Inflammatory macrophage treated with lipopolysaccharide for 4 hours (primary cell): Measurements from ENCODE around the gene C4orf50.

ENCODE experiments used
- DNase-seq: peaks from one replicate; pipeline ENCODE4 v3.0.0-alpha.2; 2020

C4orf50 gene

DNA sequence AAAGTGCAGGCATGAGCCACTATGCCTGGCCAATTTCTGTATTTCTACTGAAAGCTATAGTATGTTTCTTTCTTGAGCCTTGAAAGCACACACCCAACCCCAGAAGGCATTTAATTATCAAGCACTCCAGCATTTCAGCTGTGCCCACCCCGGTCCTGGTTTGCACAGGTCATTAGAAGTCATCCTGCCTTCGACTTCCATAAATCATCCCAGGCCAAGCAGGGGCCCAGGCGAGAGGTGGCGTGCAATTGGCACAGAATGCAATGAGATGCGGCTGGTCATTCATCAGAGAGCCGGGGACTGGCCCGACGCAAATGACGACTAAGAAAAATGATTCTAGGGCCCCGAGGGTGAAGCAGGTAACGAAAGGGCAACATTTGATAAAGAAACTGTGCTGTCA is 100.6 kb downstream of the C4orf50 start:
- DNase-seq: no peak

DNA sequence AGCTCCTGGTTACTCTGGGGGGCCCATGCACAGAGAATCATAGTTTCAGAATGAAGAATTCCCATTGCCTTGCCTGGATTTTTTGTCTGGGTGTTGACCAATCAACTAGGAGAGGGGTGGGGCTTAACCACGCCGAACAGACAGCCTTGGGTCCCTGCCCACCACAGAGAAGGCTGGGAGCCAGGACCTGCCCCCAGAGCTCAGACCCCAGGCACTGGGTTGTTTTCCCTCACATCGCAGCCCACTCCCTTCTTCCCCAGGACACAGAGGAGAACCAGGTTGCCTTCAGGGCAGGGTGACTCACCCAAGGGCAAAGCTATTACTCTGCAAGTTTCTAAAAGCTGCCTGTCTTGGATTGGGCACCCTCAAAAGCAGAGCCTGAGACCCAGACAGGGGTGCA is 102.0 kb downstream of the C4orf50 start:
- DNase-seq: no peak

DNA sequence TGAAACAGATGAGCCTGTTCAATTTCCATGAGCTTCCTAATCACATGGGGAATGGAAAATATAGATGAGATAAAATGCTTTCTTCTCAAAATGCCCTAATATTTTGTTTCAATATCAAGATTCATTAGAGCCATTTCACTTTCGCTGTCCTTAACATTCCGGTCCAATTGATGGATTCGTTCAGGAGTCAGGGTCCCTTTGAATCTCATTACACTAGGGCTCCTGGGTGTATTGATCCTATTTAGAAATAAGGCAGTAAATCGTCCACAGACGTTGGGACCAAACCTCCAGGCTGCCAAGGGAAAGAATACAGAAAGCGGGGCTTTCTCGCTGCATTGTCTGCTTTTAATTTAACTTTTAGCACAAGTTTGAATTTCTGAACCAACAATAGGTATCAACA is 104.8 kb downstream of the C4orf50 start:
- DNase-seq: no peak

GRCh38 chr4:5912614-5913019 is 105.6 kb downstream of the C4orf50 start:
- DNase-seq: no peak

- no peak for DNase-seq
These were observed 109.3 kb downstream of the C4orf50 start for GRCh38 chr4:5908876-5909427.

GRCh38 chr4:5906191-5906590 is 112.0 kb downstream of the C4orf50 start:
- DNase-seq: no peak

GRCh38 chr4:5905714-5906113 is 112.5 kb downstream of the C4orf50 start:
- no peak for DNase-seq

DNA sequence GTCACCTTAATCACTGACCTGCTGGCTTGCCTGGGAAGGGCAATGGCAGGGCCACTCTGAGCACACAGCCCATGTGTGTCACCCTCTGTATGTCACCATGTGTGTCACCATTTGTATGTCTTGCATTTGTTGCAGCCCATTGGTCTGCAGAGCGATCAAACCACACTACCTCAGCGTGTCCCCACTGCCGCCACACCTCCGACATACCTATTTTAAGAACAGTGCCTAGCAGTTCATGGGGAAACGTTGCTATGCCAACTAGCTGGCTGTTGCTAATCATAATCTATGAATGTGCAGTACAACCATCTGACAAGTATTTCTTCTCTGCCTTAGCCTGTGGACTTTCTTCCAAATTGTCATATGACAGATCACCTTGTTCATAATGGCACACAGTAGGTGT is 117.4 kb downstream of the C4orf50 start:
- DNase-seq: no peak

DNA sequence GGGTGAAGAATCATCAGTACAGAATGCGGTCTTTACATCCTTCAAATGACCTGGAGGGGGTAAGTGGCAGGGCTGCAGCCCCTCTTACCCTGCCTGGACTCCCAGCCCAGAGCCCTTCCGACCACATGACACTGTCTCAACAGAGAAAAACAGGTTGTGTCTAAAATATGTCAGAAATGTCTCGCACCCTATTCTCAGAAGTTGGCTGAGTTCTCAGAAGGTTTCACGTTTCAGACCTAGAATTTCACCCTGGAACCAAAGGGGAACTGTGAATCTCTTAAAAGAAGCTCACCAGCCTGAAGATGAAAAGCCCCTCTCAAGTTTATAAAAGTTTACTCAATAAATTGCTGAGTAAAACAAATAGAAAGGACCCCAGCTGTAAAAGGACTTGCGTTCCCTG is 118.3 kb downstream of the C4orf50 start:
- no peak for DNase-seq

GRCh38 chr4:5899396-5899795 is 118.8 kb downstream of the C4orf50 start:
- DNase-seq: no peak

GRCh38 chr4:5897674-5898073 is 120.6 kb downstream of the C4orf50 start:
- no peak for DNase-seq

DNA sequence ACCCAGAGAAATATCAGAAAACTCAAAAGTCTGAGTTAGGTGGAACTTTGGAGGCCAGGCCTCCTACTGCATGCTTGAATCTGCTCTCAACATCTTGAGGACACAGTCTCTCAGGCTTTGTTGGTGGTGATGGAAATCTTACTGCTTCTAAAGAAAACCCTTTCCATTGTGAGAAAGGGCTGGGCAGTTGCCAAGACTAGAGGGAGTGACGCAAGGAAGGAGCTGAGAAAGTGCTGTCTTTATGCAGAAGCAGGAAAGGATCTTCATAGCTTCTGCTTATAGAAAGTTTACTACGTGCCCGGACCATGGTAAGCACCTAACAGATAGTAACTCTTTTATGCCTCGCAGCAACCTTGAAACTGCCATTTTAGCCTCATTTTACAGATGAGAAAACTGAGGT is 122.9 kb downstream of the C4orf50 start:
- no peak for DNase-seq

DNA sequence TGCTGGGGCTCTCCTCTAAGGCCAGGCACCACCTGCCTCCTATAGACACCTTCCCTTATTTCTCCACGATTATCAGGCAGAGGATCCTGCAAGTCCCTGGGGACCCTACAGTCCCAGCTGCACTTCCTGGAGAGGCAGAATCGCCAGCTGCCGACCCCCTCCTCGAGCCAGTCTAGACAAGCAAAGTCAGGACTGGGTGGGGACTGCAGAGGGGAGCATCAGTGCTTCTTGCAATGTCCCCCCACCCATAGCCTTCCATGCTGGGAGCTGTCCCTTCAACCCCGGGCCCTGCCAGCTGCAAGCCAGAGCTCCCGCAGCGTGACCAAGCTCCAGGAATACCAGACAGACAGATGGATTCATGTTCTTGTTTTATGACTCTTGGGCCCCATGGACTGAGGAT is 124.0 kb downstream of the C4orf50 start:
- DNase-seq: no peak

- no peak for DNase-seq
These were observed 124.6 kb downstream of the C4orf50 start for GRCh38 chr4:5893591-5893990.

DNA sequence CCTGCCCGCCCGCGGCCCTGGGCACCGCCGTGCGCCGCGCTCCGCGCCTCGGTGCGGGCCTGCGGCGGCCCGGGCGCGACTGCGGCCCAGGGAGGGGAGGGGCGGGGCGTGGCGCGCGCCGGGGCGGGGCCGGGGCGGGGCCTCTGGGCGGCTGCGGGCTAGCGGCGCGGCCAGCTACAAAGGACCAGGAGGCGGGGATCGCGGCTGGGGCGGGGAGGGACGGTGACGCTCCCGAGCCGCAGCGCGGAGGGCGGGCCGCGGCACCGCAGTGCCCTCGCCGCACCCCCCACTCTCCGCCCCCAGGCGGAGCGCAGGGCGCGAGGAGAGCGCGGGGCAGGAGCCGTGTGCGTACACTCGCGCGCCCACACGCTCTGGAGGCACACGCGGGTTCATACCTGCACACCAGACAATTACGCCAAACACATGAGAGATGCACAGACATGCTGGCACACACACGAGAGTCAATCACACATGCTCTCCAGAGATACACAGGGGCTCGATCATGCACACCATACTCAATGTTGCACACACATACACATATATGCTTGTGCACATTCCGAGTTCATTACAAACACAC is 125.1 kb downstream of the C4orf50 start, which contains the start of gene CRMP1:
TSS of gene CRMP1 (minus strand) at position 83 of the 577 bp plus-strand sequence. CDS start 117 bp downstream, outside the sequence.
- no peak for DNase-seq

GRCh38 chr4:5892323-5893003 is 125.8 kb downstream of the C4orf50 start:
- no peak for DNase-seq

DNA sequence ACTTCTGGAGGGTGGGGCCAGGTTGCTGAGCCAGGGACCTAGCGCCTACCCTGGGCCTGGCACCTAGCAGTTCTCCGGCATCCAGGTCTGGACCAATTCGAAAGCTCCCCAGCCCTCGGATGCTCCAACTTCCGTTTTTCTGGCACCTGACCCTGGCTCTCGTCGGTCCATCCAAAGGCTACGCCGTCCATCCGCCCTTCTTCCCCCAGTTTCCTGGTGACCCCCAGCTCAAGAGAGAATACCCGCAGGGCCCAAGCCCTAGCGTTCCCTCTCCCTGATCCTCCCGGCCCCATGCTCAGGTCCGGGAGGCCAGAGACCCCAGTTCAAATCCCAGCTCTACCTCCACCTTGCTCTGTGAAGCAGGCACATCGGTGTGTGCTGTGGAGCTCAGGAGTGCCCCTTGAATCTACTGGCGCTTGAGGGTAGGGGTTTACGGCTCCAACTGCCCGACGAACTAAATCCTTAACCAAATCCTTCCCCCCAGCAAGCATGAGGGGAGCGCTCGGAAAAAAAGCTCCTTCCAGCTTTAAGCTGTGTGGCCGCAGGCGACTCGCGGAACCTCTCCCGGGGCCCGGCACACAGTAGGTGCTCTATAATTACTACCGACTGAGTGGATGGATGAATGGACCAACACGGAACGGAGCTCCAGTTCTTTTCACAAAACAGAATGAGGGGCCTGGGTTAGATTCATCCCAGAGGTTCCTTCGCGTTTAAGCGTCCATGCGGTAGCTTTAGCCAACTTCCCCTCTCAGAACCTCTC is 126.5 kb downstream of the C4orf50 start:
- no peak for DNase-seq

DNA sequence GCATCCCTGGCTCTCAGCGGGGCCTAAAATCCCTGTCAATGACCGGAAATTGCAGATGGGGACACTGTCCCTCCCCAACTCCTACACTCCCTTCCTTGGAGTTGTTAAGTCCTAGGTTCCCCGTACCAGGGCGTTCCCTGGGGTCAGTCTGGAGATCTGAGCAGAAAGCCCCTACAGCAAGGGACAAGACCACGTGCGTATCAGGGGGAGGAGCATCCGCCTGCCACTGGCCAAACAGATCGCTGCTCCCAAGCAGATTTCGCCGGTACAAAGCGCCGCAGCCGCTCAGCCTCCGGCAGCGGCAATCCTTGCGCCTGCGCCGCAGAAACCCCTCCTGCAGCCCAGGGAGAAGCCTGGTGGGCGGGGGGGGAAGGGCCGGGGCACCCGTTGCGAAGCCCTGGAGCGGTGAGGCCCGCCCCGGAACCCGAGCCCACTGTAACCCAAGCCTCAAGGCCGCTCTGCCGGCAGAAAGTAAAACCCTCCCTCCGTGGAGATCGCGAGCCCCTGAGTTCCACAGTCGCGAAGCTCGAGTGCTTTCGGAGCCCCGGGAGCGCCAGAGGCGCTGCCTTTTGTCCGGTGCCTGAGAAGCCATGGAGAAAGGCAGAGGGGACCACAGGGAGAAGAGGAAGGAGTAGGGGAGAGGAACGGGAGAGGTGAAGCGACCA is 128.0 kb downstream of the C4orf50 start:
- no peak for DNase-seq

- DNase-seq: no peak
These were observed 129.1 kb downstream of the C4orf50 start for GRCh38 chr4:5889002-5889696.

- DNase-seq: no peak
These were observed 129.8 kb downstream of the C4orf50 start for GRCh38 chr4:5888222-5889001.

GRCh38 chr4:5887361-5888221 is 130.6 kb downstream of the C4orf50 start:
- no peak for DNase-seq
